GM12892 (cell line): ENCODE results near the gene IL36G.

Experiments
- DNase-seq: peaks from one replicate; pipeline ENCODE4 v3.0.0; 2011; ENCODE audit not compliant: insufficient read length
- FAIRE-seq: peaks from 2 replicates; lab custom pipeline; 2011; peaks lifted over from hg19 to GRCh38; lab: Jason Lieb, UNC
- POLR2A ChIP-seq: IDR thresholded peaks from 2 replicates; pipeline ENCODE4 v1.6.1; 2011; ENCODE audit warnings: low read depth, low read length, control low read depth
- POLR2AphosphoS5 ChIP-seq: IDR thresholded peaks from 2 replicates; pipeline ENCODE4 v1.6.1; 2011; ENCODE audit warnings: low read depth, low read length, control low read depth
- TAF1 ChIP-seq: IDR thresholded peaks from 2 replicates; pipeline ENCODE4 v1.6.1; 2011; ENCODE audit warnings: low read depth, mild to moderate bottlenecking, control low read depth, low read length, borderline replicate concordance

IL36G gene

DNA sequence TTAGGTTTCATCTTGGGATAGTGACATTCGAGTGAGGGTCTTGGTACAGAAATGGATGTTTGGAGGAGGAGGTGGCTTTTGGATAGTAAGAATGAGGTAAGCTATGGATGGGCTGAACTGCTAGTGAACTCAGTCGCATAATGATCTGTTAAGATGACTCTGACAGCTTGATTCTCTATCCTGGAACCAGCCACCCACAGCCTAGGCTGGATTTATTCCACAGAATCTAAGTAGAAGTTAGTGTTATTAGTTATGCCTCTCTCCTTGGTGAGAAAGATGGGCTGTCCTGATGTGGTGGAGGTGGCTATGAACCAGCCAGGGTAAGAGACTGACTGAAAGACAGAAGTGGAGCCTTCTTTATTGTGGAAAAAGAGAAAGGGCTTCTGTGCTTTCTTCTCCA, 49.9 kb downstream of the IL36G start:
- FAIRE-seq = no peak
- no peak for TF ChIP-seq TAF1
- no peak for DNase-seq

DNA sequence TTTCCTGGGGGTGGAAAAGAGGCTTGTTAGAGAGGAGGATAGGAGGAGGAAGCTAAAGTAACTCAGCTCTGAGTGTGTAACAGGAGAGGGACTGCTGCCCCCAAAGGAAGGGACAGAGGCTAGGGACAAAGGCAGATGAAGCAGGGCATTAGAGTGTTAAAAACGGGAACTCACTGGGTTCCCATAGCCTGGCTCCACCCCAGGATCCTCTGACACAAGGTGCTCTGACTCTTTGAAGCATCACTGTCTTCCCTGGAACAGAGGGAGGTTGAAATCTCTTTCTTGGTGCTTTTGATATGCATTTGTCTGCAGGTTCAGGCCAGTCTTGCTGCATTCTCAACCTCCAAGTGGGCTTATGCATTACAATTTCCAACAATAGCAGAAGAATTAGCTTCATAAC, 50.3 kb downstream of the IL36G start:
- DNase-seq = no peak
- TF ChIP-seq POLR2AphosphoS5 (no peak), TAF1 (no peak), POLR2A (no peak)
- FAIRE-seq = no peak

DNA sequence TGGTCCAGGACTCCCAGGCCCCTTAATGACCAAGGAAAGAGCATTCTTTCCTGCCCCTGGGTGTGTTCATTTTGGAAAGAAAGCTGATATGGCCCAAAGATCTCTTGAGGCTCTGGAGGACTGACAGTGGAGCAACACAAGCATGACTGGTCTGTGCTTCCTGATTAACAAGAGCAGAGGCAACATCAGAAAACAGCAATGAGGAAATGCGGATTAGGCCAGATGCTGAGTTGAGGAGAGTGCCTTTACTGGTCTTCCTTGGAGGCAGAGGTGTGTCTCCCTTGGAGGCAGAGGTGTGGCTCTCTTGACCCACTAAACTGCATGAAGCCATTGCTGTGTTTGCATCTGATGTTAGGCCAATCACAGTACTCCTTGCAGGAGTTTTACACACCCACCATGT, 54.9 kb downstream of the IL36G start:
- FAIRE-seq (no peak), DNase-seq (no peak)
- TF ChIP-seq POLR2A (no peak), POLR2AphosphoS5 (no peak), TAF1 (no peak)

DNA sequence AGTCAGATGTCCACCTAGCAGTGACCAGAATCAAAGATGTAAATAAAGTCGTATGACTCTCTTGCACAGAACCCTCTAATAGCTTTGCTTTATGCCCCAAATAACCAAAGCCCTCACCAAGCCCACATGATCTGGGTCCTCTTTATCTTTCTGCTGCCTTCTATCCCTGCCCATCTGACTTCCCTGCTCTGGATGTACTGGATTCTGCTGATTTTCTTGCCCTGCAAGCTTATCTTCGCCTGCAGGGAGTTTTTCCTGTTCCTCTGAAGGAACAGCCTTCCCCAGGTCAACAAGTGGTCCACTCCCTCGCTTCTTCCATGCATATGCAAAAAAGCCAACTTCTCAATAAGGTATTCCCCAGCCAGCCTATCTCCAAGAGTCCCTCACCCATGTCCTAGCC, 56.2 kb downstream of the IL36G start:
- TF ChIP-seq POLR2AphosphoS5 = no peak
- no peak for TF ChIP-seq TAF1
- no peak for TF ChIP-seq POLR2A
- FAIRE-seq (no peak), DNase-seq (no peak)
